PC-9 (cell line): ENCODE data around the gene RAB29. TPM values are rescaled to one million over a fixed set of nuclear protein-coding genes. Genes with fewer than 3 reads are reported as not detected.

ENCODE experiments used
- BruUV-seq: library from RNA; stranded (reverse); fragments of 400-500 nt; replicated peaks from 2 replicates; lab custom pipeline; 2021; lab: Mats Ljungman, UMichigan
- CTCF ChIA-PET: fragments of 300-600 bp; sonication (Branson Sonifier 250); formaldehyde crosslinking; loops from one replicate; lab custom pipeline; 2022; ENCODE audit warnings: antibody characterized with exemption; lab: Charles Lee
- POLR2A ChIA-PET: fragments of 300-600 bp; sonication (Branson Sonifier 250); formaldehyde crosslinking; loops from one replicate; lab custom pipeline; 2022; ENCODE audit warnings: antibody characterized with exemption; ENCODE audit not compliant: unreplicated experiment; lab: Charles Lee
- DNase-seq, 2 experiments: peaks; one replicate each; pipeline versions ENCODE4 v3.0.0 to v3.0.0-alpha.2; 2015 to 2022; ENCODE audit warnings: mixed read lengths in 1 of 2
- H2AFZ ChIP-seq: fragments of 200-600 bp; sonication (generic); 2 replicates; pipeline ENCODE4 v1.8.1; 2017; ENCODE audit warnings: antibody characterized with exemption
- H3F3A ChIP-seq: fragments of 200-600 bp; sonication (generic); 2 replicates; pipeline ENCODE4 v1.8.1; 2017; ENCODE audit warnings: antibody characterized with exemption, mild to moderate bottlenecking, low read depth; ENCODE audit not compliant: insufficient read depth
- H3K27ac ChIP-seq: fragments of 200-600 bp; sonication (generic); 2 replicates; pipeline ENCODE4 v1.6.1; 2016; ENCODE audit warnings: mixed run types
- H3K27me3 ChIP-seq: fragments of 200-600 bp; sonication (generic); 2 replicates; pipeline ENCODE4 v1.6.1; 2016; ENCODE audit warnings: low read depth, mixed run types; ENCODE audit not compliant: insufficient read depth
- H3K36me3 ChIP-seq: fragments of 200-600 bp; sonication (generic); 2 replicates; pipeline ENCODE4 v1.6.1; 2016; ENCODE audit warnings: low read depth, mixed run types
- H3K4me1 ChIP-seq: fragments of 200-600 bp; sonication (generic); replicated peaks from 2 replicates; pipeline ENCODE4 v1.6.1; 2016; ENCODE audit warnings: mixed run types; ENCODE audit not compliant: insufficient read depth
- H3K4me2 ChIP-seq: fragments of 200-600 bp; sonication (generic); 2 replicates; pipeline ENCODE4 v1.6.1; 2017; ENCODE audit warnings: mixed run types
- H3K4me3 ChIP-seq: fragments of 200-600 bp; sonication (generic); 2 replicates; pipeline ENCODE4 v1.6.1; 2016; ENCODE audit warnings: mixed run types
- H3K79me2 ChIP-seq: fragments of 200-600 bp; sonication (generic); 2 replicates; pipeline ENCODE4 v1.6.1; 2017; ENCODE audit warnings: low read depth, mixed run types
- H3K9me2 ChIP-seq: fragments of 200-600 bp; sonication (generic); 2 replicates; pipeline ENCODE4 v1.8.1; 2017; ENCODE audit warnings: mild to moderate bottlenecking; ENCODE audit not compliant: insufficient read depth
- H3K9me3 ChIP-seq: fragments of 200-600 bp; sonication (generic); 2 replicates; pipeline ENCODE4 v1.8.1; 2016; ENCODE audit warnings: low read depth; ENCODE audit not compliant: insufficient read depth
- H4K20me1 ChIP-seq: fragments of 200-600 bp; sonication (generic); 2 replicates; pipeline ENCODE4 v1.8.1; 2017; ENCODE audit not compliant: insufficient read depth
- CTCF ChIP-seq: fragments of 200-600 bp; sonication (generic); conservative IDR thresholded peaks from 2 replicates; pipeline ENCODE4 v1.6.1; 2017; ENCODE audit warnings: mixed run types, antibody characterized with exemption, mild to moderate bottlenecking, moderate library complexity
- EZH2 ChIP-seq: fragments of 200-600 bp; sonication (generic); IDR thresholded peaks from 2 replicates; pipeline ENCODE4 v1.8.0; 2017; ENCODE audit warnings: antibody characterized with exemption, low read depth
- intact Hi-C: fragments of 100-400 bp; cut with micrococcal nuclease; formaldehyde crosslinking; loops from one replicate; pipeline ENCODE4 v1.10.0; 2022; ENCODE audit not compliant: unreplicated experiment
- total RNA-seq: library from RNA; stranded (reverse); gene quantifications from 2 replicates; pipeline ENCODE4 v1.2.3, GENCODE V29; 2021

RAB29 gene
- total RNA-seq, 1 experiment from 2014 or later = 10.4 TPM

- no peak for DNase-seq
- H2AFZ ChIP-seq = no peak overlapping the region
- no peaks in the 10 kb centered on the region for H3K4me1 ChIP-seq
- no peaks in the 10 kb centered on the region for H3K9me3 ChIP-seq
- no peak for TF ChIP-seq EZH2
- TF ChIP-seq CTCF = no peak
- H3K36me3 ChIP-seq = no peaks in the 10 kb centered on the region
- no peak overlapping the region for H3K27ac ChIP-seq
- intact Hi-C loops = no loop called here
- H3K9me2 ChIP-seq = no peaks in the 10 kb centered on the region
- peaks cover 5% of the 10 kb centered on the region; the same call in 1 of the 2 replicates for H3F3A ChIP-seq
- BruUV-seq = no TSS peak
- ChIA-PET CTCF (interaction anchor here (0.6 kb wide), 2 partner anchors 59 to 121 kb away, joined by 3 to 9 read pairs; no protein-coding TSS in a partner anchor), POLR2A (no interaction called here)
- no peaks in the 10 kb centered on the region for H3K27me3 ChIP-seq
- no peak overlapping the region for H3K4me2 ChIP-seq
- 0 out of 2 replicates have a peak, but pooled peaks cover under 1% of the 10 kb centered on the region for H3K79me2 ChIP-seq
- no peak overlapping the region for H3K4me3 ChIP-seq
- no peaks in the 10 kb centered on the region for H4K20me1 ChIP-seq
These were observed 20.4 kb downstream of the RAB29 start for GRCh38 chr1:205754857-205755256.

- H3K27me3 ChIP-seq = no peaks in the 10 kb centered on the region
- intact Hi-C loops = loop anchor here (2.0 kb wide), 1 partner anchor 24 kb away; the partner anchor contains the start of gene RAB29
- no peaks in the 10 kb centered on the region for H3K9me3 ChIP-seq
- no peaks in the 10 kb centered on the region for H3K9me2 ChIP-seq
- H2AFZ ChIP-seq = peak overlapping the region; percentile 94
- DNase-seq = no peak
- POLR2A ChIA-PET = no interaction called here
- no TSS peak for BruUV-seq
- H3K4me1 ChIP-seq = peaks cover 22% of the 10 kb centered on the region
- CTCF ChIA-PET = no interaction called here
- H3K79me2 ChIP-seq = peaks cover 36% of the 10 kb centered on the region
- peaks cover 17% of the 10 kb centered on the region for H3K36me3 ChIP-seq
- H3K4me2 ChIP-seq = peak overlapping the region; percentile 87; the same call in 1 of the 2 replicates
- peak overlapping the region; percentile 85; the same call in 1 of the 2 replicates for H3K4me3 ChIP-seq
- TF ChIP-seq EZH2 (no peak), CTCF (no peak)
- H4K20me1 ChIP-seq = peaks cover 30% of the 10 kb centered on the region
- H3F3A ChIP-seq = peaks cover 19% of the 10 kb centered on the region; the same call in 1 of the 2 replicates
- no peak overlapping the region for H3K27ac ChIP-seq
These were observed 24.1 kb downstream of the RAB29 start for GRCh38 chr1:205751036-205751651.

- Histone ChIP-seq H3K27me3 (no peaks in the 10 kb centered on the region), H3K9me2 (no peaks in the 10 kb centered on the region), H3K4me2 (peak within 1 kb of the TSS; percentile 89), H2AFZ (peak within 1 kb of the TSS; percentile 94), H3K79me2 (peaks cover 43% of the 10 kb centered on the region), H4K20me1 (peaks cover 37% of the 10 kb centered on the region), H3K4me1 (peaks cover 22% of the 10 kb centered on the region), H3K27ac (peak within 1 kb of the TSS; percentile 74), H3F3A (peaks cover 20% of the 10 kb centered on the region; the same call in 1 of the 2 replicates), H3K4me3 (peak within 1 kb of the TSS; percentile 85), H3K36me3 (peaks cover 17% of the 10 kb centered on the region), H3K9me3 (no peaks in the 10 kb centered on the region)
- CTCF ChIA-PET = no interaction called here
- TF ChIP-seq CTCF = no peak; the same call in 1 of the 2 replicates
- no peak for TF ChIP-seq EZH2
- POLR2A ChIA-PET = no interaction called here
- DNase-seq = peak; percentile 97
- intact Hi-C loops = loop anchor here (2.0 kb wide), 1 partner anchor 24 kb away; the partner anchor contains the start of gene RAB29
- BruUV-seq = TSS peak; percentile 81
These were observed 24.9 kb downstream of the RAB29 start, which contains the start of gene NUCKS1 for GRCh38 chr1:205750138-205751035. Gene NUCKS1, minus strand, starts transcription at chr1:205750182. Its CDS starts 209 bp downstream, at chr1:205749973.
